ENCODE results near the gene DUSP21.
"Not testable (repeated sequence)": the region's sequence is repeated elsewhere in the genome, so short reads cannot be mapped to it uniquely, and the experiment has no call there.

The DUSP21 gene

DNA sequence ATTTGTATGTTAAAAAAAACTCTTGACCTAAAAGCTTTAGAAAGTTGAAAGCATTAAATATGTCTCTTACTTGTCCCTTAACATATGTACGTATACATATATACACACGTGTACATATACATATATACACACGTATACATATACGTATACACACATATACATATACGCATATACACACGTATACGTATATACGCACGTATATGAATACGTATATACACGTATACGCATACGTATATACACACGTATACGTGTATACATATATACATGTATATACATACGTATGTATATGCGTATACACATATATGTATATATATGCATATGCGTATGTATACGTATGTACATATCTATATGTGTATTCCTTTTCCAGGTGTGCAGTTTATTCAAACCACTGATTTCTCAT lies 32.9 kb downstream of the DUSP21 start:
- no peak for DNase-seq

DNA sequence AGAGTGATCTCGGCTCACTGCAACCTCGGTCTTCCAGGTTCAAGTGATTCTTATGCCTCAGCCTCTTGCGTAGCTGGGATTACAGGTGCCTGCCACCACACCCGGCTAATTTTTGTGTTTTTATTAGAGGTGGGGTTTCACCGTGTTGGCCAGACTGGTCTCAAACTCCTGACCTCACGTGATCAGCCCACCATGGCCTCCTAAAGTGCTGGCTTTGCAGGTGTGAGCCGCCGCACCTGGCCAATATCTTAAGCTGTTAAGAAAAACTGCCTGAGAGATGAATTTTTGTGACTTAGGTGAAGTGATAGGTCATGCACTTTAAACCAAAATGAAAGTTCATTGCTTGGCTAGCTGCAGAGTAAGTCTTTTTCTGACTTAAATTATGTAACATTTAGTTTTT lies 35.0 kb downstream of the DUSP21 start:
- DNase-seq = no peak

DNA sequence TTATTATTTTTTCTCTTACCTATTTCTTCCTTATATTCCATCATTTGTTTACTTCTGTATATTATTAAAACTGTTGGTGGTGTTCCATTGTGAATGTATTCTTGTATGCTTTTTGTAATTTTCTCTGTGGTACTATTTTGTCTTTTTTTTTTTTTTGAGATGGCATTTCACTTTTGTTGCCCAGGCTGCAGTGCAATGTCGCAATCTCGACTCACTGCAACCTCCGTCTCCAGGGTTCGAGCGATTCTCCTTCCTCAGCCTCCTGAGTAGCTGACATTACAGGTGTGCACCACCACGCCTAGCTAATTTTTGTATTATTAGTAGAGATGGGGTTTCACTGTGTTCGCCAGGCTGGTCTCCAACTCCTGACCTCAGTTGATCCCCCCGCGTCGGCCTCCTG lies 37.7 kb downstream of the DUSP21 start:
- no peak for DNase-seq

DNA sequence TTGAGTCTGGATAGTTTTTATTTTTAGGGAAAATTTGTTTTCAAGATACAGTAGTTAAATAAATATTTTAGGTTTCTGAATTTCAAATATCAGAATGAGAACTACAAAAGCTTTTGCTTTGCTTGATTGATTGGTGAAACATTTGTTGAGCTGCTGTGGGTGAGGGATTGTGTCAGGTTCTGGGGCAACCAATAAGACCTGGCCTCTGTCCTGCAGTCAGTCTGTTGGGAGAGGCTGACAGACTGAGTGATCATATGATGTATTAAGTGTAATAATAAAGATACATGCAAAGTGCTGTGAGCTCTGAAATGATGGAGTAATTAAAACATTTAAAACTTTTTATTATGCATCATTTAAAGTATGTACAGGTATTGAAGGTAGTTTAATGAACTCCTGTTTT lies 38.8 kb downstream of the DUSP21 start:
- no peak for DNase-seq

DNA sequence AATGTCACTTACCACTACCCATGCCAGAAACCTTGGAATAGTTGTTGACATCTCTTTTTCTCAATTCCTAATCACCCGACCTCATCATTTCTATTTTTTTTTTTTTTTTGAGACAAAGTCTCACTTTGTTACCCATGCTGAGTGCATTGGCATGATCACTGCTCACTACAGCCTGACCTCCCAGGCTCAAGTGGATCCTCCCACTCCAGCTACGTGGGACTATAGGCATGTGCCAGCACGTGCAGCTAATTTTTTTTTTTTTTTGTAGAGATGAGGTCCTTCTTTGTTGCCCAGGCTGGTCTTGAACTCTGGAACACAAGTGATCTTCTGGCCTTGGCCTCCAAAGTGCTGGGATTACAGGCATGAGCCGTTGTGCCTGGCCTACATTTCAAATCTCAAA lies 41.1 kb downstream of the DUSP21 start:
- no peak for DNase-seq

DNA sequence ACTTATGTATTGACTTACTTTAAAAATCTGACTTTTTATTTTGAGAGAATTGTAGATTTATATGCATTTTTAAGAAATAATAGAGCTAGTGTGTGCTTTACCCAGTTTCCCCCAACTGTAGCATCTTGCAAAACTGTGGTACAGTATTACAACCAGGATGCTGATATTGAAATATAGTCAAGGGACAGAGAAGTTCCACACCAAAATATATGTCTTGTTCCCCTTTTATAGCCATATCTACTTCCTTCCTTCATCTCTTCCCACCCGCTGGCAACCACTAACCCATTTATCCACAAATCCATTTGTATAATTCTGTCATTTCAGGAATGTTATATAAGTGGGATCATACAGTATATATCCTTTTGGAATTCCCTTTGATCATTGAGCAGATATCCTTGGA lies 46.0 kb downstream of the DUSP21 start:
- DNase-seq = peak; percentile 43

DNA sequence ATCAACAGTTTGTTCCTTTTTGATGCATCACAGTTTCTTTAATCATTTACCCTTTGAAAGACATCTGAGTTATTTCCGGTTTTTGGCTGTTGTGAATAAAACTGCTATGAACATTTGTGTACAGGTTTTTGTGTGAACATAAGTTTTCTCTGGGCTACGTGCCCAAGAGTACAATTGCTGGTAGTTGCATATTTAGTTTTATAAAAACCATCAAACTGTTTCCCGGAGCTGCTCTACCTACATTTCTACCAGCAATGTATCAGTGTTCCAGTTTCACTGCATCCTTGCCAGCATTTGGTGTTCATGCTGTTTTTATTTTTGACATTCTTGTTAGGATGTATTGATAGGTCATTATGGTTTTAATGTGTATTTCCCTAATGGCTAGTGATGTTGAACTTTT lies 46.4 kb downstream of the DUSP21 start:
- DNase-seq = no peak

DNA sequence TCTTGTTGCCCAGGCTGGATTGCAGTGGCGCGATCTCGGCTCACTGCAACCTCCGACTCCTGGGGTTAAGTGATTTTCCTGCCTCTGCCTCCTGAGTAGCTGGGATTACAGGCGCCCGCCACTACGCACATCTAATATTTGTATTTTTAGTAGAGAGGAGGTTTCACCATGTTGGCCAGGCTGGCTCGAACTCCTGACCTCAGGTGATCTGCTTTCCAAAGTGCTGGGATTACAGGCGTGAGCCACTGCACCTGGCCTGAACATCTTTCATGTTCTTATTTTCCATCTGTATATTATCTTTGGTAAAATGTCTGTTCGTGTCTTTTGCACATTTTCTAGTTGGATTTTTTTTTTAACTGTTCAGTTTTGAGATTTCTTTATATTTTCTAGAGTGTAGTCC lies 46.9 kb downstream of the DUSP21 start:
- not testable (repeated sequence) for DNase-seq

DNA sequence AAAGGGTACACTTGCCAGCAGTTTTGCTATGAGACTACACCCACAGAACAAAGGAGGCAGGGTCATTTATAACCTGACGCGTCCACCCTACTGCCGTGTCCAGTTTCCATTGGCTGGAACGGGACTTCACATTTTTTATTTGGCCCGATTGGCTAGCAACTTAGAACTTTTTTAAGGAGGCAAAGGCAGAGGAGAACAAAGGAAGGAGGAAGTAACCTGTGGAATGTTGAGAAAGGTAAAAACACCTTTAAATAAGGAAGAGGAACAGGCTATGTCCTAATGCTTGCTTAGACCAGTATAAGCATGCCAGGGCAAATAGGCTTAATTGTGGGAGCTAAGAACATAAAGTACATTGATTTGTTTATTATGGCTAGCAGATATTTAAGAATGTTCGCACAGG lies 47.8 kb downstream of the DUSP21 start:
- no peak for DNase-seq
